K562 (cell line): ENCODE measurements around the gene PSMD1.

Experiments used
- BACH1 ChIP-seq: fragments of 200-800 bp; sonication (Bioruptor generic); IDR thresholded peaks from 2 replicates; pipeline ENCODE4 v1.6.1; 2016; ENCODE audit warnings: missing genetic modification characterization, missing compliant biosample characterization
- CTCF ChIP-seq, 3 experiments: IDR thresholded peaks in 2 of 3; conservative IDR thresholded peaks in 1 of 3; 2 replicates each; pipeline ENCODE4 v1.5.1; 2011 to 2012; ENCODE audit warnings: low read length in 3 of 3, mild to moderate bottlenecking in 3 of 3, control low read depth in 2 of 3, improper control_type of control experiment in 1 of 3, inconsistent platforms in 1 of 3, low read depth in 1 of 3, mixed read lengths in 1 of 3, moderate library complexity in 1 of 3; ENCODE audit not compliant: insufficient read depth in 2 of 3
- FOXA1 ChIP-seq: fragments of 450-650 bp; IDR thresholded peaks from 2 replicates; pipeline ENCODE4 v1.6.1; 2016; ENCODE audit warnings: mild to moderate bottlenecking, borderline replicate concordance
- HMG20A ChIP-seq: fragments of 450-650 bp; formaldehyde crosslinking; conservative IDR thresholded peaks from 2 replicates; pipeline ENCODE4 v1.4.0; 2020; ENCODE audit warnings: mild to moderate bottlenecking, mixed read lengths
- HNRNPK ChIP-seq: fragments of 200-400 bp; formaldehyde crosslinking; IDR thresholded peaks from one replicate; pipeline ENCODE4 v1.6.1; 2018; ENCODE audit warnings: mild to moderate bottlenecking, low read depth, low read length; ENCODE audit not compliant: poor library complexity, severe bottlenecking
- KDM1A ChIP-seq, 2 experiments: fragments of 450-650 bp; IDR thresholded peaks; 2 replicates each; pipeline ENCODE4 v1.6.1; 2016; ENCODE audit warnings: mild to moderate bottlenecking in 2 of 2
- MXI1 ChIP-seq: IDR thresholded peaks from 2 replicates; pipeline ENCODE4 v1.6.1; 2011; ENCODE audit warnings: low read depth, mild to moderate bottlenecking, improper control_type of control experiment, low read length
- POLR2AphosphoS5 ChIP-seq: IDR thresholded peaks from 2 replicates; pipeline ENCODE4 v1.6.1; 2011; ENCODE audit warnings: mild to moderate bottlenecking, low read depth, low read length, moderate library complexity; ENCODE audit not compliant: control insufficient read depth, insufficient read depth
- RFX5 ChIP-seq: IDR thresholded peaks from 2 replicates; pipeline ENCODE4 v1.6.1; 2011; ENCODE audit warnings: low read depth, mild to moderate bottlenecking, improper control_type of control experiment, low read length
- ZNF57 ChIP-seq: fragments of 450-650 bp; formaldehyde crosslinking; IDR thresholded peaks from 2 replicates; pipeline ENCODE4 v1.4.0; 2020; ENCODE audit warnings: mild to moderate bottlenecking, moderate library complexity
- TF ChIP-seq, protein P1 (sequence below): fragments of 450-650 bp; IDR thresholded peaks from 2 replicates; pipeline ENCODE4 v1.6.1; 2016; ENCODE audit warnings: low read depth

DNA sequence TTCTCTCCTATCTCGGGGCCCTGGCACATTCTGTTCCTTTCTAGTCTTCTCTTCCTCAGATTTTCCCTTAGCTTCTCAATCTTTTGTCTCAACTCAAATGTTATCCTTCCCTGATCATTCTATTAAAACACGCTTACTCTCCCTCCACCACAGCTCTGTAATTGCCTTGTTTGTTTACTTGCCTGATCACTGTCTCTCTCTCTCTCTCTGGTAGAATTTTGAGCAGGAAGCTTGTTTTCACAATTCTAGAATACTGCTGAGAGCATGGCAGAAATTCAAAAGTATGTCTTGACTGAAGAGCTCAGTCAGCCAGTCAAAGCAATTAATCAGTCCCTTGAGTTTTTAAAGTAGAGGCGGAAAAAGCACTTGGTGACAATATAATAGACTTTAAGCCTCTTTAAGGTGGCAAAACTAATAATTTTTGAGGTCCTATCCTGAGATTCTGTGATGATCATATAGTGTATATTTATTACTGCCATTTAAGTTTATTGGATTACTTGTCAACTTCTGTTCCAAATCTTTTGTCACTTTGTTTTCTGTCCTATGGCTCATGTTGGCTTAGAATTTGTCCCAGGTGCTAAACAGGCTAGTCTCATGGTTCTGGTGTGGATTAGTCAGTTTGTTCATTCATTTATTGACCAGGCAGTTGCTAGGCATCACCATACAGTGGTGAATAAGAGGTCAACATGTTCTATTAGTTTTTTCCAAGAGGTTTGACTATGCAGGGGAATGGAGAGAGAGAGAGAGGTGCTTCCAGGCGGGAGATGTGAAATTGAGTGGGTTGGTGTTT is 2.3 kb downstream of the PSMD1 start:
- TF ChIP-seq MXI1 (no peak), HMG20A (CRISPR knock-in tag) (no peak), RFX5 (no peak), ZNF57 (no peak), POLR2AphosphoS5 (no peak), CTCF (IDR thresholded peaks at IDR 0.05 in 2 of 3, conservative IDR thresholded peaks at IDR 0.05 in 1 of 3; ENCODE audit: insufficient read depth in 2 of 3, low read depth in 1 of 3, low read length in 3 of 3) (no peak), FOXA1 (no peak), KDM1A (IDR thresholded peaks at IDR 0.05) (no peak), BACH1 (tag) (no peak), HNRNPK (no peak)
- TF ChIP-seq, protein P1, sequence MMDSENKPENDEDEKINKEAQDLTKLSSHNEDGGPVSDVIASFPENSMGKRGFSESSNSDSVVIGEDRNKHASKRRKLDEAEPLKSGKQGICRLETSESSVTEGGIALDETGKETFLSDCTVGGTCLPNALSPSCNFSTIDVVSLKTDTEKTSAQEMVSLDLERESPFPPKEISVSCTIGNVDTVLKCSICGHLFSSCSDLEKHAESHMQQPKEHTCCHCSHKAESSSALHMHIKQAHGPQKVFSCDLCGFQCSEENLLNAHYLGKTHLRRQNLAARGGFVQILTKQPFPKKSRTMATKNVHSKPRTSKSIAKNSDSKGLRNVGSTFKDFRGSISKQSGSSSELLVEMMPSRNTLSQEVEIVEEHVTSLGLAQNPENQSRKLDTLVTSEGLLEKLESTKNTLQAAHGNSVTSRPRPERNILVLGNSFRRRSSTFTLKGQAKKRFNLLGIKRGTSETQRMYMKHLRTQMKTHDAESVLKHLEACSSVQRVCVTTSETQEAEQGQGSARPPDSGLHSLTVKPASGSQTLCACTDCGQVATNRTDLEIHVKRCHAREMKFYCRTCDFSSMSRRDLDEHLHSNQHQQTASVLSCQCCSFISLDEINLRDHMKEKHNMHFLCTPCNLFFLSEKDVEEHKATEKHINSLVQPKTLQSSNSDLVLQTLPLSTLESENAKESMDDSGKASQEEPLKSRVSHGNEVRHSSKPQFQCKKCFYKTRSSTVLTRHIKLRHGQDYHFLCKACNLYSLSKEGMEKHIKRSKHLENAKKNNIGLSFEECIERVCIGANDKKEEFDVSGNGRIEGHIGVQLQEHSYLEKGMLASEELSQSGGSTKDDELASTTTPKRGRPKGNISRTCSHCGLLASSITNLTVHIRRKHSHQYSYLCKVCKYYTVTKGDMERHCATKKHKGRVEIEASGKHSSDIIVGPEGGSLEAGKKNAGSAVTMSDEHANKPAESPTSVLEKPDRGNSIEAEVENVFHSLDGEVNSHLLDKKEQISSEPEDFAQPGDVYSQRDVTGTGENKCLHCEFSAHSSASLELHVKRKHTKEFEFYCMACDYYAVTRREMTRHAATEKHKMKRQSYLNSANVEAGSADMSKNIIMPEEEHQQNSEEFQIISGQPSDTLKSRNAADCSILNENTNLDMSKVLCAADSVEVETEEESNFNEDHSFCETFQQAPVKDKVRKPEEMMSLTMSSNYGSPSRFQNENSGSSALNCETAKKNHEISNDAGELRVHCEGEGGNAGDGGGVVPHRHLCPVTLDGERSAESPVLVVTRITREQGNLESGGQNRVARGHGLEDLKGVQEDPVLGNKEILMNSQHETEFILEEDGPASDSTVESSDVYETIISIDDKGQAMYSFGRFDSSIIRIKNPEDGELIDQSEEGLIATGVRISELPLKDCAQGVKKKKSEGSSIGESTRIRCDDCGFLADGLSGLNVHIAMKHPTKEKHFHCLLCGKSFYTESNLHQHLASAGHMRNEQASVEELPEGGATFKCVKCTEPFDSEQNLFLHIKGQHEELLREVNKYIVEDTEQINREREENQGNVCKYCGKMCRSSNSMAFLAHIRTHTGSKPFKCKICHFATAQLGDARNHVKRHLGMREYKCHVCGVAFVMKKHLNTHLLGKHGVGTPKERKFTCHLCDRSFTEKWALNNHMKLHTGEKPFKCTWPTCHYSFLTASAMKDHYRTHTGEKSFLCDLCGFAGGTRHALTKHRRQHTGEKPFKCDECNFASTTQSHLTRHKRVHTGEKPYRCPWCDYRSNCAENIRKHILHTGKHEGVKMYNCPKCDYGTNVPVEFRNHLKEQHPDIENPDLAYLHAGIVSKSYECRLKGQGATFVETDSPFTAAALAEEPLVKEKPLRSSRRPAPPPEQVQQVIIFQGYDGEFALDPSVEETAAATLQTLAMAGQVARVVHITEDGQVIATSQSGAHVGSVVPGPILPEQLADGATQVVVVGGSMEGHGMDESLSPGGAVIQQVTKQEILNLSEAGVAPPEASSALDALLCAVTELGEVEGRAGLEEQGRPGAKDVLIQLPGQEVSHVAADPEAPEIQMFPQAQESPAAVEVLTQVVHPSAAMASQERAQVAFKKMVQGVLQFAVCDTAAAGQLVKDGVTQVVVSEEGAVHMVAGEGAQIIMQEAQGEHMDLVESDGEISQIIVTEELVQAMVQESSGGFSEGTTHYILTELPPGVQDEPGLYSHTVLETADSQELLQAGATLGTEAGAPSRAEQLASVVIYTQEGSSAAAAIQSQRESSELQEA = no peak
